Measurements from ENCODE around the gene BBS9.

Gene BBS9

GRCh38 chr7:33645104-33645503 is 515.7 kb downstream of the BBS9 start:
- Histone ChIP-seq H3K4ac (ENCODE audit: low read depth in 1 of 2, low read length in 2 of 2) (no peak overlapping the region), H3K4me2 (ENCODE audit: low read length, poor library complexity, severe bottlenecking) (no peak overlapping the region), H2AFZ (ENCODE audit: low read depth, low read length) (no peak overlapping the region), H4K8ac (ENCODE audit: low read length) (no peak overlapping the region), H2BK12ac (ENCODE audit: low read length in 2 of 2) (no peak overlapping the region), H3K4me1 (ENCODE audit: control insufficient read depth, insufficient read depth, low read depth, low read length) (no peaks in the 10 kb centered on the region), H3K9me3 (ENCODE audit: control insufficient read depth, low read length) (no peaks in the 10 kb centered on the region), H3K36me3 (ENCODE audit: control insufficient read depth in 1 of 2, insufficient read depth in 2 of 2, low read depth in 1 of 2, low read length in 2 of 2) (no peaks in the 10 kb centered on the region), H4K91ac (ENCODE audit: low read length) (no peak overlapping the region), H3K23ac (ENCODE audit: low read length in 2 of 2) (no peak overlapping the region), H2BK15ac (ENCODE audit: low read depth, poor library complexity, severe bottlenecking) (no peak overlapping the region), H3K9ac (ENCODE audit: low read length) (no peak overlapping the region), H2BK5ac (ENCODE audit: low read depth, low read length, poor library complexity, severe bottlenecking) (no peak overlapping the region), H3K27me3 (ENCODE audit: control insufficient read depth in 1 of 2, insufficient read depth in 1 of 2, low read length in 2 of 2) (no peaks in the 10 kb centered on the region), H3K18ac (ENCODE audit: low read depth in 1 of 2, low read length in 2 of 2) (no peak overlapping the region), H3K79me1 (replicated peaks; ENCODE audit: low read length, poor library complexity, severe bottlenecking) (no peaks in the 10 kb centered on the region), H3K4me3 (ENCODE audit: insufficient read depth in 1 of 2, low read depth in 1 of 2, low read length in 2 of 2) (no peak overlapping the region), H3K14ac (ENCODE audit: low read length in 2 of 2) (no peak overlapping the region), H3K27ac (ENCODE audit: low read length, poor library complexity, severe bottlenecking) (no peak overlapping the region), H2AK5ac (ENCODE audit: low read length, severe bottlenecking) (no peak overlapping the region), H2BK120ac (ENCODE audit: low read depth, low read length) (no peak overlapping the region)
- DNase-seq = no peak
- 80% methylated on average over 1 of the region's 2 CpGs for WGBS

- Histone ChIP-seq H4K8ac (ENCODE audit: low read length) (no peak overlapping the region), H4K91ac (ENCODE audit: low read length) (no peak overlapping the region), H3K4me1 (ENCODE audit: control insufficient read depth, insufficient read depth, low read depth, low read length) (no peaks in the 10 kb centered on the region), H2BK120ac (ENCODE audit: low read depth, low read length) (no peak overlapping the region), H2AFZ (ENCODE audit: low read depth, low read length) (no peak overlapping the region), H3K23ac (ENCODE audit: low read length in 2 of 2) (no peak overlapping the region), H3K9me3 (ENCODE audit: control insufficient read depth, low read length) (no peaks in the 10 kb centered on the region), H3K9ac (ENCODE audit: low read length) (no peak overlapping the region), H3K14ac (ENCODE audit: low read length in 2 of 2) (no peak overlapping the region), H2BK15ac (ENCODE audit: low read depth, poor library complexity, severe bottlenecking) (no peak overlapping the region), H3K18ac (ENCODE audit: low read depth in 1 of 2, low read length in 2 of 2) (no peak overlapping the region), H3K4ac (ENCODE audit: low read depth in 1 of 2, low read length in 2 of 2) (no peak overlapping the region), H3K36me3 (ENCODE audit: control insufficient read depth in 1 of 2, insufficient read depth in 2 of 2, low read depth in 1 of 2, low read length in 2 of 2) (no peaks in the 10 kb centered on the region), H3K79me1 (replicated peaks; ENCODE audit: low read length, poor library complexity, severe bottlenecking) (no peaks in the 10 kb centered on the region), H2AK5ac (ENCODE audit: low read length, severe bottlenecking) (no peak overlapping the region), H2BK5ac (ENCODE audit: low read depth, low read length, poor library complexity, severe bottlenecking) (no peak overlapping the region), H3K4me2 (ENCODE audit: low read length, poor library complexity, severe bottlenecking) (no peak overlapping the region), H3K4me3 (ENCODE audit: insufficient read depth in 1 of 2, low read depth in 1 of 2, low read length in 2 of 2) (no peak overlapping the region), H3K27ac (ENCODE audit: low read length, poor library complexity, severe bottlenecking) (no peak overlapping the region), H3K27me3 (ENCODE audit: control insufficient read depth in 1 of 2, insufficient read depth in 1 of 2, low read length in 2 of 2) (no peaks in the 10 kb centered on the region), H2BK12ac (ENCODE audit: low read length in 2 of 2) (no peak overlapping the region)
- WGBS = 91% methylated on average over 3 of the region's 3 CpGs
- DNase-seq = no peak
Measured at GRCh38 chr7:33646166-33646565, 516.8 kb downstream of the BBS9 start.

- no peak overlapping the region for H2AK5ac ChIP-seq (ENCODE audit: low read length, severe bottlenecking)
- DNase-seq = no peak
- no peak overlapping the region for H3K18ac ChIP-seq (ENCODE audit: low read depth in 1 of 2, low read length in 2 of 2)
- no peak overlapping the region for H3K4me2 ChIP-seq (ENCODE audit: low read length, poor library complexity, severe bottlenecking)
- no peaks in the 10 kb centered on the region for H3K79me1 ChIP-seq (replicated peaks; ENCODE audit: low read length, poor library complexity, severe bottlenecking)
- H2BK120ac ChIP-seq (ENCODE audit: low read depth, low read length) = no peak overlapping the region
- H3K27me3 ChIP-seq (ENCODE audit: control insufficient read depth in 1 of 2, insufficient read depth in 1 of 2, low read length in 2 of 2) = peaks cover 0 to 2% of the 10 kb centered on the region in 2 experiments
- no peaks in the 10 kb centered on the region for H3K36me3 ChIP-seq (ENCODE audit: control insufficient read depth in 1 of 2, insufficient read depth in 2 of 2, low read depth in 1 of 2, low read length in 2 of 2)
- H3K14ac ChIP-seq (ENCODE audit: low read length in 2 of 2) = no peak overlapping the region
- H3K4me1 ChIP-seq (ENCODE audit: control insufficient read depth, insufficient read depth, low read depth, low read length) = no peaks in the 10 kb centered on the region
- no peak overlapping the region for H2BK5ac ChIP-seq (ENCODE audit: low read depth, low read length, poor library complexity, severe bottlenecking)
- H2BK15ac ChIP-seq (ENCODE audit: low read depth, poor library complexity, severe bottlenecking) = no peak overlapping the region
- H3K27ac ChIP-seq (ENCODE audit: low read length, poor library complexity, severe bottlenecking) = no peak overlapping the region
- H3K9me3 ChIP-seq (ENCODE audit: control insufficient read depth, low read length) = no peaks in the 10 kb centered on the region
- H3K23ac ChIP-seq (ENCODE audit: low read length in 2 of 2) = no peak overlapping the region
- H4K8ac ChIP-seq (ENCODE audit: low read length) = no peak overlapping the region
- H4K91ac ChIP-seq (ENCODE audit: low read length) = no peak overlapping the region
- H3K9ac ChIP-seq (ENCODE audit: low read length) = no peak overlapping the region
- no peak overlapping the region for H2AFZ ChIP-seq (ENCODE audit: low read depth, low read length)
- 86% methylated on average over 2 of the region's 4 CpGs for WGBS
- no peak overlapping the region for H2BK12ac ChIP-seq (ENCODE audit: low read length in 2 of 2)
- H3K4ac ChIP-seq (ENCODE audit: low read depth in 1 of 2, low read length in 2 of 2) = no peak overlapping the region
- no peak overlapping the region for H3K4me3 ChIP-seq (ENCODE audit: insufficient read depth in 1 of 2, low read depth in 1 of 2, low read length in 2 of 2)
Measured at GRCh38 chr7:33646891-33647391, 517.6 kb downstream of the BBS9 start.

- DNase-seq = no peak
- H3K27me3 ChIP-seq (ENCODE audit: control insufficient read depth in 1 of 2, insufficient read depth in 1 of 2, low read length in 2 of 2) = peaks cover 0 to 4% of the 10 kb centered on the region in 2 experiments
- 87% methylated on average over 6 of the region's 7 CpGs for WGBS
- H2BK5ac ChIP-seq (ENCODE audit: low read depth, low read length, poor library complexity, severe bottlenecking) = no peak overlapping the region
- H2BK120ac ChIP-seq (ENCODE audit: low read depth, low read length) = no peak overlapping the region
- no peak overlapping the region for H3K18ac ChIP-seq (ENCODE audit: low read depth in 1 of 2, low read length in 2 of 2)
- no peak overlapping the region for H4K91ac ChIP-seq (ENCODE audit: low read length)
- H3K79me1 ChIP-seq (replicated peaks; ENCODE audit: low read length, poor library complexity, severe bottlenecking) = no peaks in the 10 kb centered on the region
- no peak overlapping the region for H3K4ac ChIP-seq (ENCODE audit: low read depth in 1 of 2, low read length in 2 of 2)
- H2BK12ac ChIP-seq (ENCODE audit: low read length in 2 of 2) = no peak overlapping the region
- H3K4me2 ChIP-seq (ENCODE audit: low read length, poor library complexity, severe bottlenecking) = no peak overlapping the region
- no peaks in the 10 kb centered on the region for H3K4me1 ChIP-seq (ENCODE audit: control insufficient read depth, insufficient read depth, low read depth, low read length)
- no peak overlapping the region for H3K23ac ChIP-seq (ENCODE audit: low read length in 2 of 2)
- H2AFZ ChIP-seq (ENCODE audit: low read depth, low read length) = no peak overlapping the region
- H2BK15ac ChIP-seq (ENCODE audit: low read depth, poor library complexity, severe bottlenecking) = no peak overlapping the region
- H3K9me3 ChIP-seq (ENCODE audit: control insufficient read depth, low read length) = no peaks in the 10 kb centered on the region
- H4K8ac ChIP-seq (ENCODE audit: low read length) = no peak overlapping the region
- no peak overlapping the region for H3K4me3 ChIP-seq (ENCODE audit: insufficient read depth in 1 of 2, low read depth in 1 of 2, low read length in 2 of 2)
- H3K36me3 ChIP-seq (ENCODE audit: control insufficient read depth in 1 of 2, insufficient read depth in 2 of 2, low read depth in 1 of 2, low read length in 2 of 2) = no peaks in the 10 kb centered on the region
- H3K27ac ChIP-seq (ENCODE audit: low read length, poor library complexity, severe bottlenecking) = no peak overlapping the region
- H2AK5ac ChIP-seq (ENCODE audit: low read length, severe bottlenecking) = no peak overlapping the region
- H3K14ac ChIP-seq (ENCODE audit: low read length in 2 of 2) = peak overlapping the region in 1 of 2 experiments; percentile 48
- H3K9ac ChIP-seq (ENCODE audit: low read length) = no peak overlapping the region
Measured at GRCh38 chr7:33649476-33650441, 520.4 kb downstream of the BBS9 start.
